Activated T-cell treated with anti-CD3 and anti-CD28 coated beads for 1 hour (primary cell): Measurements from ENCODE around the gene ZNF772.

Experiments used
- DNase-seq: peaks from one replicate; pipeline ENCODE4 v3.0.0-alpha.2; 2020; ENCODE audit warnings: low read depth

ZNF772 gene

GRCh38 chr19:57435062-57435978, 42.0 kb downstream of the ZNF772 start, which contains the start of gene ZNF749:
Gene ZNF749, plus strand, starts transcription at chr19:57435325. Its CDS starts 254 bp downstream, at chr19:57435579.
- peak; percentile 91 for DNase-seq

- no peak for DNase-seq
Measured at GRCh38 chr19:57434386-57435061, 42.8 kb downstream of the ZNF772 start.

GRCh38 chr19:57421037-57421436, 56.3 kb downstream of the ZNF772 start:
- DNase-seq = no peak

GRCh38 chr19:57419439-57419838, 57.9 kb downstream of the ZNF772 start:
- DNase-seq = no peak
